GM18858 (cell line): ENCODE measurements around the gene NUP62.
"Not testable (repeated sequence)": the region's sequence is repeated elsewhere in the genome, so short reads cannot be mapped to it uniquely, and the experiment has no call there.

Experiments used
- ATAC-seq: cut with Tn5 transposase; IDR thresholded peaks from one replicate; pipeline ENCODE4 v1.9.1; 2021; ENCODE audit not compliant: unreplicated experiment

The NUP62 gene

DNA sequence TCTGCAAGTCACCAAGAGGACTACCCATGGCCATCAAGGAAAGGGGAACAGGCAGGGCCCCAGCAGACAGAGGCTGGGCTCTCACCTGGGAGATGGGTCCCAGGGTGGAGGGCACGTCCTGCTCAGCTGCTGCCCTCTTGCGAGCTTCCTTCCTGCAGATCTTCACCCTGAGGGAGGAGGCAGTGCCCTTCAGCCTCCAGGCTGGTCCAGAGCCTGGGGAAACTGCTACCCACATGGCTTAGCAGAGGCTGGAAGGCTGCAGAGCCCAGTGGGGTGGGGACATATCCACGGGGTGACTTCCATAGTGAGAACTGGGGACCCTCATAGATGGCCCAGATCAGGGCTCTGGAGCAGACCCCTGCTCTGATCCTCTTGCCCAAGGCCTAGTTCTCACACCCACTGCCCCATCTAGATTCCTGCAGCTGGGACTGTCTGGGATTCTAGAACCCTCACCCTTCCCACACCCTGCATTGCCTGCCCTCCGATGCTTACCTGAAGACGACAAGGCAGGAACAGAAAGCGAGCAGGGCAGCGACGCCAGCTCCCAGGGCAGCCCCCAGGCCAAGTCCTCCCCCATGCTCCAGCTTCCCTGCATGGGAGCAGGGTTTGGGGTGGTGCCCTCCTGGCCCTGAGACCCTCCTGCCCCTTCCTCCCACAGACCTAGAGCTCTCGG is 22.6 kb upstream of the NUP62 start:
- no peak for ATAC-seq

DNA sequence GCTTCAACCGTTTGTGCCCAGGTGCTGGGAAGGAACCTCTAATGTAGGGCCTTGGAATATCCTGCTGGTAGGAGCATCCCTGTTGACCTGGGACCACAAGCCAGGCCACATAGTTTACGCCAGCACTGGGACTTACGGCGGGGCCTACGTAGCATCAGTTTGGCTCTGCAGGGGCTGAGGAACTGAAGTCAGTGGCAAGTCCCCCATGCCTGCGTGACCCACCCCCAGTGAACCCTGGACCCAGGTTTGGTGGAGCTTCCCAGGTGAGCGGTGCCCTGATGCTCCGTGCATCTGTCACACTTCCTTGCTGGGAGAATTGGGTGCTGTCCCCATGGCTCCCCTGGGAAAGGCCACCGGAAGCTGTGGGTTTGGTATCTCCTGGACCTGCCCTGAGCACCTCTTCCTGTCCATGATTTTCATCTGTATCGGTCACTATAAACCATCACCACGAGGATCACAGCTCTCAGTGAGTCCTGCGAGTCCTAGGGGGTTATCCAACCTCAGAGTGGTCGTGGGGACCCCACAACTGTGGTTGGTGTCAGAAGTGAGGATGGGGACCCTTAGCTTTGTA is 21.7 kb upstream of the NUP62 start:
- no peak for ATAC-seq

DNA sequence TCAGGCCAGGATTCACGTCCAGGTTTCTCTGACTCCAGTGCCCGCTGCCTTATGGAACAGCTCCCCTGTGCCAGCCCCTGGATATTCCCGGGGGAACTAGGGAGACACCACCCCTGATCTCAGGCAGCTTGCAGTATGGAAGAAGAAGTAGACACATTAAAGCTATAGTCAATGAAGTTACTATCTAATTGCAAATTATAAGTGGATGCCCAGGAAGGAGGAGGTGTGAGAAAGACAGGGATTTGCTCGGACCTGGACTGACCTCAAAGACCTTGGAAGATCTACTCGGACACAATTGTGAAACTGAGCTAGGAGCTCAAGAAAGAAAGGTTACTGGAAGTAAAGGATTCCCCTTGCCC is 21.3 kb upstream of the NUP62 start:
- no peak for ATAC-seq

DNA sequence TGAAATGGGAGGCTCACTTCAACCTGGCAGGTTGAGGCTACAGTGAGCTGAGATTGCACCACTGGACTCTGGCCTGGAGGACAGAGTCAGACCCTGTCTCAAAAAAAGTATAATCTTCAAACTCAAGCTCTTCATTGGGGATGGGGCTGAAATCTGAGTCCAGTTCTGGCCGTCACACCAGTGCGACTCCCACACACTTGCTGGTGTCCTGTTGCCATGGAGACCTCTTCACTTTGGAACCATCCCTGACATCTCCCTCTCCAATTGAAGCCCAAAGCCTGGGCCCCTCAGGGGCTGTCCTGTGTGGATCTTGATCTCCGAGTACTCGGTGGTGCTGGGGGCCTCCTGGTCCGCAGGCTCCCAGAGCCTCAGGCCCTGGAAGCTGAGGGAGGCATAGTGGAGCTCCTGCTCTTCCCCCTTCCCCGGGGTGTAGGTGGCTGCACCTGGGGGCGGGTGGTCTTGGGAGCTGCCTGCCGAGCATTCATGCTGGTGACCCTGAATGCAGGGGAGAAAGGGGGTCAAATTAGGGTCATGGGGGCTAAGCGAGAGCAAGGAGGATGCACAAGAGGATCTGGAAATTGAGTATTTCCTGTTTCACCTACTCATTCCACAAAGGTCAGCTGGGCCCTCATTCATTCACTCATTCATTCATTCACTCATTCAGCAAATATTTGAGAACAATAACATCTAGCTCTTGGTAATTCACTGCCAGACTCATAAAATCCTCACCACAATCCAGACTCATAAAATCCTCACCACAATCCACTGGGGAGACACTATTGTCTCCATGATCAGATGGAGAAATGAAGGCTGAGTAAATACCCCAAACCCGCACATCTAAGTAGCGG is 20.7 kb upstream of the NUP62 start:
- ATAC-seq = no peak

DNA sequence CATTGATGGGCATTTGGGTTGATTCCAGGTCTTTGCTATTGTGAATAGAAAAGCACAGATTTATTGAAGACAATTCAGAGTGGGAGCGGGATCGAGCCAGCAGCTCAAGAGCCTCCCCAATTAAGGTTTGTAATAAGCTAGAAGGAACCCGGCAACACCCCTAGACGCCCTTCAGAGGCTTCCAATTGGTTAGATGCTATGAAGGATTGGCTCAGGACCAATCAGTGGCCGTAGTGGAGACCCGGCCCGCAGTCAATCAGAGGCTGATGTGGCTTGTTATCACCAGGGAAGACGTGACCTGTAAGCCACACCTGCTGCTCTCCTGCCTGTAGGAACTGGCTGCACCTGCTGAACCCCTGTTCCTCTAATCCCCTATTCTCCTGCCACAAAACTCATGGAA is 17.1 kb upstream of the NUP62 start:
- ATAC-seq = no peak

DNA sequence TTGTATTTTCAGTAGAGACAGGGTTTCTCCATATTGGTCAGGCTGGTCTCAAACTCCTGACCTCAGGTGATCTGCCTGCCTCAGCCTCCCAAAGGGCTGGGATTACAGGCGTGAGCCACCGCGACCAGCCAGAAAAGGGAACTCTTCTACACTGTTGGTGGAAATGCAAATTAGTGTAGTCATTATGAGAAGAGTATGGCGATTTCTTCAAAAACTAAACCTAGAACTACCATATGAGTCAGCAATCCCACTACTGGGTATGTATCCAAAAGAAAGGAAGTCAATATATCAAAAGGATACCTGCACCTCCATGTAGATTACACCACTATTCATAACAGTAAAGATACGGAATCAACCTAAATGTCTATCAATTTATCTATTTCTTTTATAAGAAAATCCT is 15.3 kb upstream of the NUP62 start:
- ATAC-seq = not testable (repeated sequence)

DNA sequence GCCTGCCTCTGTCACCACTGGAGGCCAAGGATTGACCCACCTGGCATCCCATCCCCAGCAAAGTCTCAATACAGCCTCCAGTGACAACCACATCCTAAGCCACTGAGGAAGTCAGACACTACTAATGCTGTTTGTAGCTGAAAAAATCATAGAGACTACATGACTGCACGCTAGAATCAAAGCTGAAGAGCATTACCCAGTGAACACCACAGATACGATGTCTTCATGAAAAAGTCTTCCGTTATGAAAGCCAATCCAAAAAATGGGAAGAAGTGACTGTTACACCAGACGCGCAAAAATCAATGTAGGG is 11.1 kb upstream of the NUP62 start:
- no peak for ATAC-seq

DNA sequence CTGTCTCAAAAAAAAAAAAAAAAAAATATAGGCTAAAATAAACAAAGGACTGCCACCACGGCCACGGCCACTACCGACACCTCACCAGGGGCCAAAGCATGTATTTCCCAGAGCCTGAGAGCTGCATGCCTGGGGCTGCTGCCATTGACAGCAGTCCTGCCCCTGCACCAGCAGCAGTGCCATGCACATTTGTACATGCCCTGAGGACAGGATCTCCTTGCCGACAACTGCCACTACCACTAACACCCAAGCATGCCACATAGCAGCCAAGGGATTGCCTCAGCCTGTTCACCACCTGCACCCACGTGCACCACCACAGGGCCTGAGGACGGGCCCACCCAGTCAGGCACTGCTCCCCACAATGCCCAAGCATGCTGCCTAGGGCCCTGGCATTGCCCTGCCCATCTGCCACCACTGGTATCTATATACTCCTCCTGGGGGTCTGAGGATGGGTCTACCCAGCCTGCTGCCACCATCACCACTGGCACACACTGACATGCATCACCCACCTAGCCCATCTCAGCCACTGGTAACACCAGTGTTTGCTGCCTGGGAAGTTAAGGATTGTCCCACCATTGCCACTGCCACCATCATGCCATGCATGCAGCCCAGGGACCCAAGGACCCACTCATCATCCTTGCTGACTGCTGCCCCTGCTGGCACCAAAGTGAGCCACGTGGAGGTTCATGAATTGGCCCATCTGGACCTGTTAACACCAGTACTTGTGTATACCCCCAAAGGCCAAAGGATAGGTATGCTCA is 10.6 kb upstream of the NUP62 start:
- ATAC-seq = no peak

DNA sequence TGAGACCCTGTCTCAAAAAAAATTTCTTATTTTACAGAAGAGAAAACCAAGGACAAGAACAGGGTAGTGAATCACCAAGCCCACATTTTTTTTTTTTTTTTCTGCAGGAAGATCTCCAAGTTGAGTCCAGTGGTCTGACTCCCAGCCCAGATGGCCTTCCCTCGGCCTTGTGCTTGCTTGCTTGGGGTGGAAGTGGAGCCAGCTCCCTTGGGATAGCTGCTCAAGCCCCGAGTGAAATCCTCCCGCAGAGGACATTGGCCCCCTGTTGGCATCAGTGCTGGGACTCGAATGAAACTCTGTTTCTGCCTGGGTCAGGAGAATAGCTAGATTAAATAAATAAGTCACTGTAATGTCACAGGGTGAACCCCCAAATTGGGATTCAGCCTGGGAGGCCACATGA is 9.4 kb upstream of the NUP62 start:
- no peak for ATAC-seq

DNA sequence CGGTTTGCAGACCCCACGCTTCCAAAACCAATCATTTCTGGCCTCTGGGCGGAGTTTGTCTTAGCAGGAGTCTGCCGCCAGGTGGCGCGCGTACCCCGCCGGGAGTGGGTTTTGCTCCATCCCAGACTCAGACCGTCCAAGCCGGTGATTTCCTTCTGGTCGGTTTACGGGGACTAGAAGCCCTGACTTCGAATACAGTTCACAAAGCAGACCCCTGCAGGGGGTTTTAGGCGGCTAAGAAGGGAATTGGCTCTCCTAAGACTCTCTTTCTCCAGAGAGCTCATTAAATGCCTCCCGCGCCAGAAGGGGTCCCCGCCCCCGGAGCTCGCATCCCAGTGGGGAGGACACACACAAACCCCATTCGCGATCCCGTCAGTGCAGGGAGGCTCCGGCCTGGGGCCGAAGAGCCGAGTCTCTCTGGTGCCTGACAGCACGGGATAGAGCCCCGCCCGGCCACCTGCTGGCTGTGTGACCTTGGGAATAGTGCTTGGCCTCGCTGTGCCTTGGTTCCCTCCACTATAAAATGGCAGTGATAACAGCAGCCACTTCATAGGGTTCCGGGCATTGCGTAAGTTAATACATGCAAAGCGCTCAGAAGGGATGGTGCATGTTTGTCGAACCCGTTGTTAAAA is 8.6 kb upstream of the NUP62 start:
- no peak for ATAC-seq

DNA sequence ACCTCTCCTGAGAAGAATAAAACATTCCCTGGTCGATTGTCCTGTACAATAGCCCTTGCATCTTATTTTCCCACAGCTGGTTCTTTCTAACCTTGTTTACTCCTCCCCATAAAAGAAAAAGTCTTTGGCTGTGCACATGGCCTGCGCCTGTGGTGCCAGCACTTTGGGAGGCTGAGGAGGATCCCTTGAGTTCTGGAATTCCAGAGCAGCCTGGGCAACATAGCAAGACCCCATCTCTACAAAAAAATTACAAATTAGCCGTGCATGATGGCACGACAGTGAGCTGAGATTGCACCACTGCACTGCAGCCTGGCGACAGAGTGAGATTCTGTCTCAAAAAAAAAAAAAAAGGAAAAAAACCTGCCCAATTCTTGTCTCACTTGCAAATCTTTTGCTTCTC is 7.2 kb upstream of the NUP62 start:
- ATAC-seq = no peak

DNA sequence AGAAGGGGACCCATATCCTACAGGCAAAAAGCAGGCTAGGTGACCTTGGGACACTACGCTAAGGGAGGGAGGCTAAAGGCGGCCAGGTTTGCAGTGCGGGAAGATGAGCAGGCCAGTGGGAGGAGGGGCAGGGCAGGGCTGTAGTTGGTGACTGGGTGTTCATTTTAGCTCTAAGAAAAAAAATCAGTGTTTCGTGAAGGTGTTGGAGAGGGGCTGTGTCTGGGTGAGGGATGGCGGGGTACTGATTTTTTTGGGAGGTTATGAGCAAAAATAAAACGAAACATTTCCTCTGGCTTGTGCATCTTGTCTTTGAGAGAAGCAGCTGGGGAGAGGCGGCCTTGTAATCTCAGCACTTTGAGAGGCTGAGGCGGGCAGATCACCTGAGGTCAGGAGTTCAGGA is 4.3 kb upstream of the NUP62 start:
- ATAC-seq = no peak

DNA sequence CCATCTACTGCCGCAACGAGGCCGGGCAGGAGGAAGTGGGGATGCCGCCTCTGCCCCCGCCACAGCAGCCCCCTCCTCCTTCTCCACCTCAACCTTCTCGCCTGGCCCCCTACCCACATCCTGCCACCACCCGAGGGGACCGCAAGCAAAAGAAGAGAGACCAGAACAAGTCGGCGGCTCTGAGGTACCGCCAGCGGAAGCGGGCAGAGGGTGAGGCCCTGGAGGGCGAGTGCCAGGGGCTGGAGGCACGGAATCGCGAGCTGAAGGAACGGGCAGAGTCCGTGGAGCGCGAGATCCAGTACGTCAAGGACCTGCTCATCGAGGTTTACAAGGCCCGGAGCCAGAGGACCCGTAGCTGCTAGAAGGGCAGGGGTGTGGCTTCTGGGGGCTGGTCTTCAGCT is 3.4 kb upstream of the NUP62 start:
- ATAC-seq = no peak

DNA sequence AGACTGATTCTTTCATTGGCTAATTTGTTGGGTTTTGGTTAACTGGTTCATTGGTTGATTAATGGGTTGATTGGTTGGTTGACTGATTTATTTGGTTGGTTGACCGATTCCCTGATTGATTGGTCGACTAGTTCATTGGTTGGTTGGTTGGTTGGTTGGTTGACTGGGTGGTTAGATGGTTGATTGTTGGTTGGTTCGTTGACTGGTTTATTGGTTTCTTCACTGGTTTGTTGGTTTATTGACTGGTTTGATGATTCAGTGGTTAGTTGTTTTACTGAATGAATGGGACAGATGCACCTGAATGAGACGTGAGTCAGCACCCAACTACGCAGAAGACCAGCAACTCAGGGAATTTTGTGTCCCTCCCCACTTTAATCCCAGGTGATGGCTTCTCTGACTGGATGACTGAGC is 2.7 kb upstream of the NUP62 start:
- ATAC-seq = no peak

DNA sequence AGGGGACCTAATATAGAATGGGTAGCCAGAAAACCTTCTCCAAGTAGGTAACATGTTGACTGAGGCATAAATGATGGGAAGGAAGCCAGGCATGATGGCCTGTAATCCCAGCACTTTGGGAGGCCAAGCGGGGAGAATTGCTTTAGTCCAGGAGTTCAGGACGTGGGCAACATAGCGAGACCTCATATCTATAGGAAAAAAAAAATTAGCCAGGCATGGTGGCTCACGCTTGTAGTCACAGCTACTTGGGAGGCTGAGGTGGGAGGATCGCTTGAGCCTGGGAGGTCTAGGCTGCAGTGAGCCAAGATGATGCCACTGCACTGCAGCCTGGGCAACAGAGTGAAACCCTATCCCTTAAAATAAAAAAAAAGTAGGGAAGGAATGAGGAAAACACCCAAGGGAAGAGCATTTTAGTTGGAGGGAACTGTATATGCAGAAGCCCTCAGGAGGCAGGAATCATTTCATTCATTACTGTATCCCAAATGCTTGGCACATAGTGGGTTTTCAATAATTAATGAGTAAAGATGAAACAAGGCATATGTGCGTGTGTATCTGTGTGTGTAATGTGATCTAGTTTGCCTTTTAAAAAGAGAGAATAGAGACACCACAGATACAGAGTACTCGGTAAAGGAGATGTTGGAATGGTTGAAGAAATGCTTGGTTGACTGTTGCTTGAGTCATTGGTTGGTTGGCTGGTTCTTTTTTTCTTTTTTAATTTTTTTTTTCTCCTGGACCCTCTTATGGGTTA is 2.2 kb upstream of the NUP62 start:
- no peak for ATAC-seq

DNA sequence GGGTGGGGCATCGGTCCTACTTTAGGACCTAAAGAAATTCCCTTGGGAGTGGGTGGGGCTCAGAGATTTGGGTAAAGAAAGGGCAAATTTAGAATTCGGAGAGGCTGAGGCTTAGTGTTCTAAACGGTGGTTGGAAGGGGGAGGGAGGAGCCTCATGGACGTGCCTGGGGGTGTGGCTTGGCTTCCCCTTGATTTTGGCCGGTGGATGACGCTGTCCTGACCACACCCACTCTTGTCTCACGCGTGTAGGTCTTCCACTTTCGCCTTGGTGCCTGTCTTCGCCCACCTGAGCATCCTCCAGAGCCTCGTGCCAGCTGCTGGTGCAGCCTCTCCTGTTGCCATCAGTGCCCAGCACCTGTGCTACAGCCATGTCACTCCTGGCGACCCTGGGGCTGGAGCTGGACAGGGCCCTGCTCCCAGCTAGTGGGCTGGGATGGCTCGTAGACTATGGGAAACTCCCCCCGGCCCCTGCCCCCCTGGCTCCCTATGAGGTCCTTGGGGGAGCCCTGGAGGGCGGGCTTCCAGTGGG is 1.2 kb upstream of the NUP62 start:
- no peak for ATAC-seq

DNA sequence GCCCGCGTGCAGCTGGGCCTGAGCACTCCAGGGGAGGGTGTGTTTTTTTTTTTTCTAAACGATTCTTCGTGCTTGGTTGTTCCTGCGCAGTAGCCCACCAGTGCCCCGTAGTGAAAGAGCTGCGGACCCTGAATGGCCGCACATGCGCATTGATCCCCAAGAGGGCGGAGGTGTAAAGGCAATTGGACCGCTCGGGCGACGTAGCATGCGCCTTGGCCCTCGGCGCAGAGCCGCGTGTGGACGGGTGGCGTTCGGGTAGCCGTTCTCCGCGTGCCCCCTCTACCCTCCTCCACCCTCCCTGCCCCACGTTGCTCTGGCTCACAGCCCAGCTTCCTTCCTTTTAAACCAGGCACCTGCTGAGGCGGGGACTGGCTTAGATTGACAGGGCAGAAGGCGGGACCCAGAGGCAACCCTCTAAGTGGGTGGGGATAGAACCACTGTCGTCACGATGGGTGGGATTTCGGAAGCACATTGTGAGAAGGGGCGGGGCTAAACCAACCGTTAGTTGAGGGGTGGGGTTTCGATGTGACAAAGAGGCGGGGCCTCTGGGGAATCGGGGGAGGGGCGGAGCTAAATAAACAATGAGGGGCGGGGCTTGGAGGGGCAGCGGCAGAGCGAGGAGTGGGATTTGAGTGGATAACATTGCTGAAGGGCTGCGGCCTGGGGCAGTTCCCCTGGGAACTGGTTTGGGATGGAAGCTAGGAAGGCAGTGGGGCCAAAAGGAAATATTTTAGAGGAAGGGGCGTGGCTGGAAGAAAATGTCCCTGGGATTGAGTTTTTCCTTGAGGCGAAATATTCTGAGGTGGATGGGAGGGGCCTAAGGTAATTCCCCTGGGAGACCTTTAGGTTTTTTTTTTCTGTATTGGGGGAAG is 543 bp upstream of the NUP62 start:
- ATAC-seq = peak; percentile 59

DNA sequence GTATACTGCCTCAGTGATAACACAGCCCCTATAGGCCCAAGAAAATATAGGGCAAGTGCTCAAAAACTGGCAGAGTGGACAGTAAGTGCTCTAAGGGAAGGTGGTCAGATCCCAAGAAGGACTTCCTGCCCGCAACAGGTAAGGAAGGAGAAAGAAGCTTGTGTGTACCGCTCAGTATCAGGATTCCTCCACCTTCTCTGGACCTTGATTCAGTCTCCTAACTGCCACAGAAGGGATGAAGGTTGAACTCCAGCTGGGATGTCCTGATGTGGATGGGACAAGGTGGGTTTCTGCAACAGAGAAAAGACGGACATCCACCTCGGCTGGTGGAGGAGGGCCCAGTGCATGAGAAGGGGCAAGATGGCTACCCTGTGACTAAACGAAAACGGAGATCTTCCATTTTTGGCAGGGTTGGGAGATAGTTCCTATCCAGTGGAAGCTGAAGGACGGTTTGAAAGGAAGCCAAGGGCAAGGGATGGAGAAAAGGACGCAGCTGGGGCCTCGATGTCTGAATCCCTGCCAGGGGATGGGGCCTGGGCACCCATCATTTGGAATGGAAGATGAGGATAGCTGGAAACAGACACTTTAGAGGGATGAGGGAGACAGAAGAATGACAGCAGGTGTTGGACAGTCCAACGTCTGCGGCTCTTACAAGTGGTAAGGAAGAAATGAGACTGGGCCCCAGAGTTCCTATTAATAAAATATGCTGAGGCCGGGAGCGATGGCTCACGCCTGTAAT is 1.6 kb downstream of the NUP62 start:
- ATAC-seq = no peak

DNA sequence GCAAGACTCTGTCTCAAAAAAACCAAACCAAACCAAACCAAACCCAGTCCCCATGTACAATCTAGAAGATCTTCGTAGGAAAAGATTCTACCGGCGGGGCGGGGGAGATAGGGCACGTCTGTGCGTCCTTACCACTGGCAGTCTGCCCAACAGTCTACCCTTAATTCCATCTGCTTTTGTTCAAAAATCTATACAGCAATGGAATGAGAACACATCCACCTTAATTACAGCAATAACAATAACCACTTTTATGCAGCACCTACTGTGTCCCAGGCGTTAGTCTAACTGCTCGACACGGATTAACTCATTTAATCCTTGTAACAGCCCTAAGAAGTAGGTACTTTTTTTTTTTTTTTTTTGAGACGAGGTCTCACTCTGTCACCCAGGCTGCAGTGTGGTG is 2.8 kb downstream of the NUP62 start:
- no peak for ATAC-seq
